Panc1 (cell line): ENCODE data around the gene MARCHF7. TPM values are rescaled to one million over a fixed set of nuclear protein-coding genes. Genes with fewer than 3 reads are reported as not detected.

Experiments used
- total RNA-seq: library from RNA; stranded (reverse); gene quantifications from one replicate; pipeline ENCODE4 v1.2.1, GENCODE V29; 2021; ENCODE audit not compliant: unreplicated experiment

Gene MARCHF7
- total RNA-seq, 1 experiment from 2014 or later: 85.7 TPM

Other genes starting within 250 kb of the MARCHF7 start
- 38.6 TPM for gene BAZ2B, start 96.0 kb upstream of the MARCHF7 start, total RNA-seq
- 3.3 TPM for gene CD302, start 85.7 kb downstream of the MARCHF7 start, total RNA-seq
- gene LY75, start 192.2 kb downstream of the MARCHF7 start, total RNA-seq: 2.8 TPM